ENCODE measurements around the gene PADI2. TPM values are rescaled to one million over a fixed set of nuclear protein-coding genes. Genes with fewer than 3 reads are reported as not detected.

The PADI2 gene
- total RNA-seq, 2 donors from 2014 or later: 2.3 to 3.0 TPM

DNA sequence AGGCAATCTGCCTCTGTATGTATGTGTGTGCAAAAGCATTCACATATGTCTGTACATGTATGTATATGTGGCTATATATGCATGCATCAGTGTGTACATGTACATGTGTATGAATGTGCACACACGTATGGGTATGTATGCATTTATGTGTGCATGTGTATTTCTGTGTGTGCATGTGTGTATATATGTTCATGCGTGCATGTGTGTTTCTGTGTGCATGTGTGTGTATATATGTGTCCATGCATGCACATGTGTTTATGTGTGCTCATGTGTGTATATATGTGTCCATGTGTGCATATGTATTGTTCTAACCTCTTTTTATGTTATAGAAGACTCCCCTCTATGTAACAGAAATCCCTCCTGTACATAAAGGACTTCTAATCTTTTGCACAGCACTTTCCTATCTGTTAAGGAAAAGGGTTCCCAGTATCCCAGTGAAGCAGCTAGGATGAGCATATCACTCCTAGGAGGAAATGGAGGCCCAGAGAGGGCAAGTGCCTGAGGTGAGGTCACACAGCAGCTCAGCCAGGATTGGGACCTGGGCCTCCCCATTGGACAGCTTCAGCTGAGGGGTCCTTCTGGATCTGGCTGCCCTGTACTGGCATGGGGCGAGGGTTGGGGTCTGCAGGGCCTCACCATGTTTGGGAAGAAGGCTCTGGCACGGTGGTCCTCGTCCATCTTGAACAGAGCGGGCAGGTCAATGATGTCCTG is 49.6 kb downstream of the PADI2 start:
- Histone ChIP-seq H3K36me3 (replicated peaks in 1 of 2; ENCODE audit: insufficient read depth in 1 of 2, low read depth in 2 of 2) (no peaks in the 10 kb centered on the region), H3K27ac (no peak overlapping the region), H3K9me3 (no peaks in the 10 kb centered on the region), H3K4me1 (no peaks in the 10 kb centered on the region), H3K4me3 (no peak overlapping the region), H3K27me3 (no peaks in the 10 kb centered on the region)
- DNase-seq (no peak), ATAC-seq (no peak)
- no peak for TF ChIP-seq POLR2A (IDR thresholded peaks at IDR 0.05)
- TF ChIP-seq, protein P1, sequence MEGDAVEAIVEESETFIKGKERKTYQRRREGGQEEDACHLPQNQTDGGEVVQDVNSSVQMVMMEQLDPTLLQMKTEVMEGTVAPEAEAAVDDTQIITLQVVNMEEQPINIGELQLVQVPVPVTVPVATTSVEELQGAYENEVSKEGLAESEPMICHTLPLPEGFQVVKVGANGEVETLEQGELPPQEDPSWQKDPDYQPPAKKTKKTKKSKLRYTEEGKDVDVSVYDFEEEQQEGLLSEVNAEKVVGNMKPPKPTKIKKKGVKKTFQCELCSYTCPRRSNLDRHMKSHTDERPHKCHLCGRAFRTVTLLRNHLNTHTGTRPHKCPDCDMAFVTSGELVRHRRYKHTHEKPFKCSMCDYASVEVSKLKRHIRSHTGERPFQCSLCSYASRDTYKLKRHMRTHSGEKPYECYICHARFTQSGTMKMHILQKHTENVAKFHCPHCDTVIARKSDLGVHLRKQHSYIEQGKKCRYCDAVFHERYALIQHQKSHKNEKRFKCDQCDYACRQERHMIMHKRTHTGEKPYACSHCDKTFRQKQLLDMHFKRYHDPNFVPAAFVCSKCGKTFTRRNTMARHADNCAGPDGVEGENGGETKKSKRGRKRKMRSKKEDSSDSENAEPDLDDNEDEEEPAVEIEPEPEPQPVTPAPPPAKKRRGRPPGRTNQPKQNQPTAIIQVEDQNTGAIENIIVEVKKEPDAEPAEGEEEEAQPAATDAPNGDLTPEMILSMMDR (IDR thresholded peaks at IDR 0.05): no peak
- intact Hi-C loops (cut with DNase I): loop anchor here (10.0 kb wide), 2 partner anchors 45 to 265 kb away; partner anchors contain the start of gene PADI2
- 91% methylated on average over 2 to 6 of the region's 6 CpGs for WGBS, 2 donors

DNA sequence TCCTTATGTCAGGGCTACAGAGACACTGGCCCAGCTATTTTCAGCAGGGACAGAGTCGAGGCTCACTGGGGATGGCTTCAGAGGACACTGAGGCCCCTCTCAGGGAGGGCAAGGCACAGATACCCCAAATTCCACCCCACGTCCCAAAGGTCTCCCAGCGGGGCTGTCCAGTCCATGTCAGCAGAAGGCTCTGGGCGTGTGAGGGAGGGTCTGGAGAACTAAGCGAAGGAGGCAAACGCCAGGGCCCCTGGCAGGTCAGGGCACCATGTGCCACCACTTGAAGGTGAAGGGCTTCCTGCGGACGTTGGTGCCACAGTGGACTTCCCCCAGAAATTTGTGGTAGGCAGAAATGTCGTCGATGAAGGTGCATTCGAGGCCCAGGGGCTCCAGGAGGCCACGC is 50.5 kb downstream of the PADI2 start:
- intact Hi-C loops (cut with DNase I): loop anchor here (10.0 kb wide), 2 partner anchors 46 to 266 kb away; partner anchors contain the start of gene PADI2

DNA sequence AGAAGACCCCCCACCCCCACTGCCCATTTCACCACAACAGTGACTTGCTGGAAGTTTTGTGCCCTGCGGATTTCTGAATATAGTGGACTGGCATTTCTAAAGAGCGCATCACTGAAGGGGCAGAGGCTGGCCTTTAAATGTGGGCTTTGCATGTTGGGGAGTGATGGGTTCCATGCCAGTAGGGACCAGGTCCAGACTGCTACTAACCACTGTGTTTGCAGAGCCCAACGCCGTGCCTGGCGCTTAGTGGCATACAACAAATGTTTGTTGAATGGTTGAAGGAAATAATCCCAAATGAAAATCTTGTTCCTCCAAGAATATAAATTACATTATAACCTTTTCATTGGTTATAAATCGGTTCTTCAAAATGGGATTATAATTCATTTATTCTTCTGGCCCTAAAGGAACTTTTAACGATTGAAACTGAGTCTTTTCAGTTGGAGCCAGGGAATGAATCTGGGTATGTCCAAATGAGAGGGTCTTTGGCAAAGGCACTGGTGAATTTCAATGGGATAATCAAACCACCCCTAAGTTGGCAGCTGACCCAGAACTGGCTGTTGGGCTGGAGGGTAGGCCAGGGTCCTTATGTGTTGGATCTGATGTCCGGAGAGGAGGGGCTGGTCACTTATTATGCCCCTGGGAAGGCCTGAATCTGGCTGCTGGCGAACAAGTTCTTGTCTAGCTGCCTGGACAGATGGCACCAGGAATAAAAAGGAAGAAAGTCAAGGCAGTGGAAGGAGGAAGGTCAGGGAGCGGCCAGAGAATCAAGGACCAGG is 51.6 kb downstream of the PADI2 start:
- Histone ChIP-seq H3K27me3 (no peaks in the 10 kb centered on the region), H3K4me1 (no peaks in the 10 kb centered on the region), H3K27ac (peak overlapping the region in 1 of 4 donors; percentile 36), H3K4me3 (no peak overlapping the region), H3K9me3 (no peaks in the 10 kb centered on the region), H3K36me3 (replicated peaks in 1 of 2; ENCODE audit: insufficient read depth in 1 of 2, low read depth in 2 of 2) (no peaks in the 10 kb centered on the region)
- DNase-seq (no peak), ATAC-seq (no peak)
- TF ChIP-seq POLR2A (IDR thresholded peaks at IDR 0.05): no peak
- TF ChIP-seq, protein P1 (IDR thresholded peaks at IDR 0.05): no peak
- intact Hi-C loops (cut with DNase I): loop anchor here (10.0 kb wide), 2 partner anchors 47 to 267 kb away; partner anchors contain the start of gene PADI2
- WGBS, 2 donors: 70 to 81% methylated on average over 9 to 10 of the region's 10 CpGs

More for the DNA sequence above, 50.5 kb downstream of the PADI2 start:
- DNase-seq (no peak), ATAC-seq (no peak)
- H3K27ac ChIP-seq: no peak overlapping the region
- 69 to 80% methylated on average over 6 to 12 of the region's 12 CpGs for WGBS, 2 donors
- no peaks in the 10 kb centered on the region for H3K9me3 ChIP-seq
- no peaks in the 10 kb centered on the region for H3K4me1 ChIP-seq
- H3K4me3 ChIP-seq: no peak overlapping the region
- H3K27me3 ChIP-seq: no peaks in the 10 kb centered on the region
- no peak for TF ChIP-seq POLR2A (IDR thresholded peaks at IDR 0.05)
- no peaks in the 10 kb centered on the region for H3K36me3 ChIP-seq (replicated peaks in 1 of 2; ENCODE audit: insufficient read depth in 1 of 2, low read depth in 2 of 2)

DNA sequence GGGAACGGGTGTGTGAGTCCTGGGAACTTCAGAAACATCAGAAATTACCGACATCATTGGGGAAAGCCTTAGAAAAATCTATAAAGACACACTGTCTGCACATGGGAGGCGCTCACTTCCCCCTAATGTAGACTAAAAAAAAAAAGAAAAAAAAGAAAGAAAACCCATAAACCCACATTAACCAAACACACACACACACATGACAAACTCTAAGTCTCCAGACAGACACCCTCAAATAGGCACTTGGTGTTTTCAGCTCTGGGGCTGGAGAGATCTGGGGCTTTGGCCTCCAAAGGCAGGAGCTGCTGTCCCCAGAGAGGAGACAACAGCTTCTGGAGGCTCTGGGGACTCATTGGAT is 52.2 kb downstream of the PADI2 start:
- H3K36me3 ChIP-seq (replicated peaks in 1 of 2; ENCODE audit: insufficient read depth in 1 of 2, low read depth in 2 of 2): no peaks in the 10 kb centered on the region
- intact Hi-C loops (cut with DNase I): loop anchor here (10.0 kb wide), 2 partner anchors 48 to 268 kb away; partner anchors contain the start of gene PADI2
- H3K4me1 ChIP-seq: no peaks in the 10 kb centered on the region
- peak overlapping the region in 1 of 4 donors; percentile 36 for H3K27ac ChIP-seq
- H3K9me3 ChIP-seq: no peaks in the 10 kb centered on the region
- H3K4me3 ChIP-seq: no peak overlapping the region
- ATAC-seq: no peak
- no peak for DNase-seq
- H3K27me3 ChIP-seq: no peaks in the 10 kb centered on the region
- WGBS, 2 donors: 65 to 79% methylated on average over 3 of the region's 3 CpGs
- TF ChIP-seq, protein P1 (IDR thresholded peaks at IDR 0.05): no peak
- no peak for TF ChIP-seq POLR2A (IDR thresholded peaks at IDR 0.05)

GRCh38 chr1:17066361-17067068 is 52.7 kb downstream of the PADI2 start:
- no peaks in the 10 kb centered on the region for H3K4me1 ChIP-seq
- ATAC-seq (no peak), DNase-seq (no peak)
- no peaks in the 10 kb centered on the region for H3K36me3 ChIP-seq (replicated peaks in 1 of 2; ENCODE audit: insufficient read depth in 1 of 2, low read depth in 2 of 2)
- WGBS, 2 donors: 74 to 81% methylated on average over 11 of the region's 11 CpGs
- H3K27me3 ChIP-seq: no peaks in the 10 kb centered on the region
- no peak overlapping the region for H3K4me3 ChIP-seq
- H3K9me3 ChIP-seq: no peaks in the 10 kb centered on the region
- intact Hi-C loops (cut with DNase I): loop anchor here (10.0 kb wide), 2 partner anchors 48 to 268 kb away; partner anchors contain the start of gene PADI2
- TF ChIP-seq, protein P1 (IDR thresholded peaks at IDR 0.05): no peak
- TF ChIP-seq POLR2A (IDR thresholded peaks at IDR 0.05): no peak
- peak overlapping the region in 1 of 4 donors; percentile 52 for H3K27ac ChIP-seq

All from body of pancreas (tissue), 4 donors.